Stomach smooth muscle (tissue), 2 donors: ENCODE results near the gene APMAP.

Experiments
- H3K27ac ChIP-seq: one replicate; pipeline ENCODE4 v1.7.0; 2013; ENCODE audit warnings: mild to moderate bottlenecking, low read length, inconsistent platforms
- H3K27me3 ChIP-seq, 2 donors: one replicate each; pipeline ENCODE4 v1.7.0; 2013; ENCODE audit warnings: low read length in 2 of 2; ENCODE audit not compliant: insufficient read depth in 2 of 2, control insufficient read depth in 1 of 2
- H3K36me3 ChIP-seq, 2 donors: one replicate each; pipeline ENCODE4 v1.7.0; 2013; ENCODE audit warnings: low read length in 2 of 2; ENCODE audit not compliant: control insufficient read depth in 2 of 2, insufficient read depth in 2 of 2
- H3K4me1 ChIP-seq: one replicate; pipeline ENCODE4 v1.7.0; 2013; ENCODE audit warnings: low read length; ENCODE audit not compliant: control insufficient read depth, insufficient read depth
- H3K4me3 ChIP-seq, 2 donors: one replicate each; pipeline ENCODE4 v1.7.0; 2013; ENCODE audit warnings: low read length in 2 of 2
- H3K9ac ChIP-seq, 2 donors: one replicate each; pipeline ENCODE4 v1.7.0; 2013; ENCODE audit warnings: low read length in 2 of 2, mild to moderate bottlenecking in 1 of 2
- H3K9me3 ChIP-seq, 2 donors: one replicate each; pipeline ENCODE4 v1.7.0; 2013; ENCODE audit warnings: low read length in 2 of 2; ENCODE audit not compliant: control insufficient read depth in 2 of 2
- donor health status: healthy.
- donor health status: Pancreatic carcinoma.

The APMAP gene

GRCh38 chr20:24913076-24913628 is 79.4 kb downstream of the APMAP start:
- H3K9me3 ChIP-seq = peaks cover 0 to 8% of the 10 kb centered on the region in 2 donors
- H3K36me3 ChIP-seq = no peaks in the 10 kb centered on the region
- no peak overlapping the region for H3K4me3 ChIP-seq
- H3K9ac ChIP-seq = no peak overlapping the region
- H3K27ac ChIP-seq = no peak overlapping the region
- H3K4me1 ChIP-seq = peaks cover 1% of the 10 kb centered on the region
- peaks cover 0 to 2% of the 10 kb centered on the region in 2 donors for H3K27me3 ChIP-seq
